Mesendoderm (in vitro differentiated cells): ENCODE measurements around the gene ASIC2.

Experiments used
- DNase-seq: peaks from one replicate; pipeline ENCODE4 v3.0.0; 2013
- H2AK5ac ChIP-seq: 2 replicates; pipeline ENCODE4 v1.6.1; 2013; ENCODE audit warnings: low read length, inconsistent platforms
- H2BK120ac ChIP-seq: 2 replicates; pipeline ENCODE4 v1.6.1; 2013; ENCODE audit warnings: low read depth, mild to moderate bottlenecking, low read length, moderate library complexity, mixed read lengths
- H2BK15ac ChIP-seq: replicated peaks from 2 replicates; pipeline ENCODE4 v1.6.1; 2013; ENCODE audit warnings: low read depth, mild to moderate bottlenecking, moderate library complexity
- H2BK5ac ChIP-seq: 2 replicates; pipeline ENCODE4 v1.6.1; 2013; ENCODE audit warnings: low read length, inconsistent platforms
- H3K18ac ChIP-seq: 2 replicates; pipeline ENCODE4 v1.6.1; 2013; ENCODE audit warnings: mild to moderate bottlenecking, low read length, mixed read lengths
- H3K23ac ChIP-seq: one replicate; pipeline ENCODE4 v1.6.1; 2013; ENCODE audit warnings: low read length
- H3K27ac ChIP-seq: 2 replicates; pipeline ENCODE4 v1.5.1; 2013; ENCODE audit warnings: low read depth, mild to moderate bottlenecking, inconsistent platforms, low read length, moderate library complexity
- H3K27me3 ChIP-seq: 2 replicates; pipeline ENCODE4 v1.6.1; 2013; ENCODE audit warnings: low read length, control low read depth, mild to moderate bottlenecking, inconsistent platforms; ENCODE audit not compliant: insufficient read depth, poor library complexity
- H3K36me3 ChIP-seq: 2 replicates; pipeline ENCODE4 v1.6.1; 2013; ENCODE audit warnings: low read length, inconsistent platforms; ENCODE audit not compliant: control insufficient read depth, insufficient read depth
- H3K4ac ChIP-seq: one replicate; pipeline ENCODE4 v1.6.1; 2013; ENCODE audit warnings: low read depth, mild to moderate bottlenecking, low read length, moderate library complexity
- H3K4me1 ChIP-seq: 2 replicates; pipeline ENCODE4 v1.6.1; 2013; ENCODE audit warnings: low read depth, low read length, inconsistent platforms; ENCODE audit not compliant: control insufficient read depth
- H3K4me2 ChIP-seq: 2 replicates; pipeline ENCODE4 v1.6.1; 2013; ENCODE audit warnings: low read length
- H3K4me3 ChIP-seq: 2 replicates; pipeline ENCODE4 v1.5.1; 2013; ENCODE audit warnings: mild to moderate bottlenecking, low read length
- H3K56ac ChIP-seq: one replicate; pipeline ENCODE4 v1.6.1; 2013; ENCODE audit warnings: low read length
- H3K79me1 ChIP-seq: 2 replicates; pipeline ENCODE4 v1.6.1; 2013; ENCODE audit warnings: low read length, inconsistent platforms
- H3K79me2 ChIP-seq: 2 replicates; pipeline ENCODE4 v1.6.1; 2013; ENCODE audit warnings: mild to moderate bottlenecking, low read length; ENCODE audit not compliant: control insufficient read depth, insufficient read depth
- H3K9ac ChIP-seq: 2 replicates; pipeline ENCODE4 v1.6.1; 2013; ENCODE audit warnings: low read length, inconsistent platforms
- H4K5ac ChIP-seq: one replicate; pipeline ENCODE4 v1.6.1; 2013; ENCODE audit warnings: low read length
- H4K8ac ChIP-seq: one replicate; pipeline ENCODE4 v1.6.1; 2013; ENCODE audit warnings: low read depth, mild to moderate bottlenecking, control low read depth, low read length, moderate library complexity
- WGBS: extraction: QIAGEN DNeasy Blood & Tissue Kit; methylation state at CpG from one replicate; pipeline ENCODE4 v1.1.7; 2013; ENCODE audit warnings: low lambda C conversion rate, missing lambda C conversion rate; ENCODE audit not compliant: insufficient coverage; ENCODE audit errors: extremely low coverage; 5-methylcytosine and 5-hydroxymethylcytosine counted together

Gene ASIC2

GRCh38 chr17:33055171-33055611, 237.9 kb downstream of the ASIC2 start:
- Histone ChIP-seq H3K4ac (no peak overlapping the region), H3K56ac (no peak overlapping the region), H3K36me3 (no peaks in the 10 kb centered on the region), H2BK15ac (no peak overlapping the region), H3K4me1 (no peaks in the 10 kb centered on the region), H3K9ac (no peak overlapping the region), H3K79me1 (no peaks in the 10 kb centered on the region), H3K27me3 (no peaks in the 10 kb centered on the region), H3K79me2 (no peaks in the 10 kb centered on the region), H4K5ac (no peak overlapping the region), H3K18ac (no peak overlapping the region), H3K4me3 (no peak overlapping the region), H3K27ac (no peak overlapping the region), H2AK5ac (no peak overlapping the region), H3K23ac (no peak overlapping the region), H2BK120ac (no peak overlapping the region), H3K4me2 (no peak overlapping the region), H2BK5ac (no peak overlapping the region), H4K8ac (no peak overlapping the region)
- WGBS = no CpG with 5 or more reads among the region's 9 CpGs
- DNase-seq = peak; percentile 13

GRCh38 chr17:33054412-33054811, 238.7 kb downstream of the ASIC2 start:
- no peak overlapping the region for H3K56ac ChIP-seq
- no peaks in the 10 kb centered on the region for H3K79me2 ChIP-seq
- H3K79me1 ChIP-seq = no peaks in the 10 kb centered on the region
- H3K18ac ChIP-seq = no peak overlapping the region
- no peak overlapping the region for H3K23ac ChIP-seq
- no peak overlapping the region for H2BK15ac ChIP-seq
- H3K4me3 ChIP-seq = no peak overlapping the region
- H3K4ac ChIP-seq = no peak overlapping the region
- H3K27me3 ChIP-seq = no peaks in the 10 kb centered on the region
- no peak overlapping the region for H2BK5ac ChIP-seq
- no peaks in the 10 kb centered on the region for H3K36me3 ChIP-seq
- WGBS = no CpG with 5 or more reads among the region's 5 CpGs
- no peak overlapping the region for H4K5ac ChIP-seq
- no peak overlapping the region for H3K4me2 ChIP-seq
- no peak for DNase-seq
- no peak overlapping the region for H2BK120ac ChIP-seq
- H3K4me1 ChIP-seq = no peaks in the 10 kb centered on the region
- H3K27ac ChIP-seq = no peak overlapping the region
- no peak overlapping the region for H4K8ac ChIP-seq
- H2AK5ac ChIP-seq = no peak overlapping the region
- H3K9ac ChIP-seq = no peak overlapping the region

- Histone ChIP-seq H4K5ac (no peak overlapping the region), H3K9ac (no peak overlapping the region), H3K18ac (no peak overlapping the region), H2BK5ac (no peak overlapping the region), H3K4me3 (no peak overlapping the region), H2BK120ac (no peak overlapping the region), H3K79me1 (no peaks in the 10 kb centered on the region), H3K4me2 (no peak overlapping the region), H3K4ac (no peak overlapping the region), H3K27ac (no peak overlapping the region), H2BK15ac (no peak overlapping the region), H3K79me2 (no peaks in the 10 kb centered on the region), H2AK5ac (no peak overlapping the region), H4K8ac (no peak overlapping the region), H3K23ac (peak overlapping the region; percentile 57), H3K4me1 (no peaks in the 10 kb centered on the region), H3K56ac (no peak overlapping the region), H3K27me3 (no peaks in the 10 kb centered on the region), H3K36me3 (no peaks in the 10 kb centered on the region)
- WGBS = no CpG with 5 or more reads among the region's 2 CpGs
- DNase-seq = no peak
Observed at GRCh38 chr17:33053676-33054075, 239.4 kb downstream of the ASIC2 start.

- H3K27ac ChIP-seq = no peak overlapping the region
- H3K18ac ChIP-seq = no peak overlapping the region
- no peak overlapping the region for H3K56ac ChIP-seq
- DNase-seq = no peak
- no peak overlapping the region for H2BK15ac ChIP-seq
- no peak overlapping the region for H3K4me3 ChIP-seq
- H2AK5ac ChIP-seq = no peak overlapping the region
- H2BK120ac ChIP-seq = no peak overlapping the region
- no peaks in the 10 kb centered on the region for H3K79me2 ChIP-seq
- no peaks in the 10 kb centered on the region for H3K36me3 ChIP-seq
- H3K79me1 ChIP-seq = no peaks in the 10 kb centered on the region
- no peak overlapping the region for H2BK5ac ChIP-seq
- no peak overlapping the region for H3K4me2 ChIP-seq
- H3K4ac ChIP-seq = no peak overlapping the region
- H4K5ac ChIP-seq = no peak overlapping the region
- H4K8ac ChIP-seq = no peak overlapping the region
- no peaks in the 10 kb centered on the region for H3K27me3 ChIP-seq
- no peak overlapping the region for H3K9ac ChIP-seq
- no peaks in the 10 kb centered on the region for H3K4me1 ChIP-seq
- WGBS = no CpG with 5 or more reads among the region's 4 CpGs
- no peak overlapping the region for H3K23ac ChIP-seq
Observed at GRCh38 chr17:33052856-33053255, 240.2 kb downstream of the ASIC2 start.

- Histone ChIP-seq H3K36me3 (no peaks in the 10 kb centered on the region), H4K8ac (no peak overlapping the region), H3K79me2 (no peaks in the 10 kb centered on the region), H3K27me3 (no peaks in the 10 kb centered on the region), H4K5ac (no peak overlapping the region), H3K4me2 (no peak overlapping the region), H2BK120ac (no peak overlapping the region), H3K18ac (no peak overlapping the region), H3K27ac (no peak overlapping the region), H3K4ac (no peak overlapping the region), H3K79me1 (no peaks in the 10 kb centered on the region), H3K23ac (no peak overlapping the region), H2BK5ac (no peak overlapping the region), H2AK5ac (no peak overlapping the region), H3K56ac (no peak overlapping the region), H2BK15ac (no peak overlapping the region), H3K4me1 (no peaks in the 10 kb centered on the region), H3K4me3 (no peak overlapping the region), H3K9ac (no peak overlapping the region)
- DNase-seq = no peak
- no CpG with 5 or more reads among the region's 1 CpG for WGBS
Observed at GRCh38 chr17:33050611-33051140, 242.4 kb downstream of the ASIC2 start.

- no peak overlapping the region for H3K23ac ChIP-seq
- no CpG with 5 or more reads among the region's 11 CpGs for WGBS
- no peak overlapping the region for H2BK5ac ChIP-seq
- no peak overlapping the region for H3K4me3 ChIP-seq
- H2BK120ac ChIP-seq = no peak overlapping the region
- H3K4me1 ChIP-seq = no peaks in the 10 kb centered on the region
- H3K79me1 ChIP-seq = no peaks in the 10 kb centered on the region
- no peak overlapping the region for H3K4me2 ChIP-seq
- no peak overlapping the region for H4K5ac ChIP-seq
- H4K8ac ChIP-seq = no peak overlapping the region
- peak; percentile 71 for DNase-seq
- no peaks in the 10 kb centered on the region for H3K36me3 ChIP-seq
- H3K27me3 ChIP-seq = no peaks in the 10 kb centered on the region
- H2AK5ac ChIP-seq = no peak overlapping the region
- no peak overlapping the region for H3K27ac ChIP-seq
- no peak overlapping the region for H3K4ac ChIP-seq
- no peak overlapping the region for H3K9ac ChIP-seq
- H3K56ac ChIP-seq = no peak overlapping the region
- no peak overlapping the region for H3K18ac ChIP-seq
- H2BK15ac ChIP-seq = no peak overlapping the region
- no peaks in the 10 kb centered on the region for H3K79me2 ChIP-seq
Observed at GRCh38 chr17:33049781-33050414, 243.2 kb downstream of the ASIC2 start.
